HUDEP-2 (cell line): ENCODE data around the gene IQGAP3.
"Not testable (repeated sequence)": the region's sequence is repeated elsewhere in the genome, so short reads cannot be mapped to it uniquely, and the experiment has no call there.

Source experiments
- DNase-seq, 76 experiments: peaks; one replicate each; lab custom pipeline; 2025; ENCODE audit not compliant: unreplicated experiment in 76 of 76; lab: John Stamatoyannopoulos, UW

IQGAP3 gene

DNA sequence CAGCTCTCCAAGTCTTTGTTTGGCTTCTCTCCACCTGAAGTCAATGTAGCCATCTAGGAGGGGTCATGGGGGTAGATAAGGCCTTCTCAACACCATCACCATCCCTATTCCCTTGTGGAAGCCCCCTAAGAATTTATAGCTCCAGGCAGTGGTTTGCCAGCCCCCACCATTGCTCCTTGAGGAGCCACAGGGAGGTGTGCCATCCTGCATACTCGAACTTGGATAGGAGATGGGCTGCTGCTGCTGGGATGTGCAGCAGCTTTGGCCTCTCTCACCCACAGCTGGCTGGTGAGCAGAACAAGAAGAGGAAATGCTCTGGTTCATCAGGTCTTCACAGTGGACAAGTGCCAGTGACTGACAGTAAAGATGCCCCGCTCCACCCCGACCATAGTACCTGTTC is 24.1 kb upstream of the IQGAP3 start:
- DNase-seq, result no peak

DNA sequence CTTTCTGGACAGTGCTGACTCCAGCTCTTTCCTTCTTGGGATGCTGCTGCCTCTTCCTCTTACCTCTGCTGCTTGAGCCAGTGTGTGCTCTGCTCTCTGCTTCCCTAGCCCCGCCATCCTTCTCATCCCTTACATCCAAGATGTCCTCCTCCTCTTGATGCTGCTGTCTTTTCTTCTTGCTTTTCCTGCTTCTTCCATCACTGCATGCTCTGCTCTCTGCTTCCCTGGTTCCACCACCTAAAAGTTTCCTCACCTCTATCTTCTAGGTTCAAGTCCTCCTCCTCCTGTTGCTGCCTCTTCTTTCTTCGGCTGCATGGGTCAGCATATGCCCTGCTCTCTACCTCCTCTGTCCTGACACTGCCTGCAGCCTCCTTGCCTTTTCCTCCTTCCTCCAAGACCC is 22.7 kb upstream of the IQGAP3 start:
- DNase-seq, result no peak

- no peak for DNase-seq
Observed at GRCh38 chr1:156594190-156594589, 21.8 kb upstream of the IQGAP3 start.

DNA sequence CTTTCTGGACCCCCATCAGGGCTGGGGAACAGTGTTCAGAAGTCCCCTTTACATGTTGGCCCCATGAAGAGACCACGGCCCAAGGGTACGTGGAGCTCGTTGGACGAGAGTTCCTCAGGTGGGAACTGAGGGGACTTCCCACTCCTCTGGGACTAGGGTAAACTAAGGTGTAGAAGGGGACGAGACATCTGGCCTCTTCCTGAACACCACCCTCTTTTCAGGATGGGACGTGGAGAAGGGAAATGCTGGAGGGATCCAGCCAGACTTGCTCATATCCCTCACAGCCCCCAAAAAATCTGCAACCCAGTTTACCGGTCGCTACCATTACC is 21.3 kb upstream of the IQGAP3 start:
- no peak for DNase-seq

- DNase-seq, result no peak
Observed at GRCh38 chr1:156592910-156593660, 20.7 kb upstream of the IQGAP3 start.

DNA sequence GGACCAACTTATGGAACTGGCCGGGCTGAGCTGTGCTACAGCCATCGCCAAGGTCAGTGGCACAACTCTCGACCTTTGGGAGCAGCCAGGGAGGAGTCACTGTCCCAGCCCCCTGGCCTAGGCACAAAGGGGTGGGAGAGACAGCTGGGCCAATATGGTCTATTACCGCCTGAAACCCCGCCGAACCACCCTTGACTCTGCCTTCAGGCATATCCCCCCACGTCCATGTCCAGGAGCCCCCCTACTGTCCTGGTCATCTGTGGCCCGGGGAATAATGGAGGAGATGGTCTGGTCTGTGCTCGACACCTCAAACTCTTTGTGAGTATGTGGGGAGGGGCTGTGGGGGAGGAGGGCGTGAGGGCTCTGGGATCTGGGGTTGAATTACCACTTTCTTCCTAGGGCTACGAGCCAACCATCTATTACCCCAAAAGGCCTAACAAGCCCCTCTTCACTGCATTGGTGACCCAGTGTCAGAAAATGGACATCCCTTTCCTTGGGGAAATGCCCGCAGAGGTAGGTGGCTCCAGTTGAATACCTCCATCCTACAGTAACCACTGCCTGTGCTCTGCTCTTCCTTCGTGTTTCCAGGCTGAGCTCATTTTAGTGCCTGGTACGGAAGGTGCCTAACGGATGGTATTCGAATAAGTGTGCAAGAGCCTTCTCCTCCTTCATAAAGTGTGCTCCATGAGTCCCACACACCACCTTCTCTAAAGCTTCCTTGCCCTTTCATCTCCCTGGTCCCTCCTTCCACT is 20.0 kb upstream of the IQGAP3 start:
- DNase-seq, result peak in 3 of 76 experiments; percentile 37 to 45 (median 43)

GRCh38 chr1:156591432-156592157 is 19.2 kb upstream of the IQGAP3 start, which contains the start of gene NAXE:
NAXE (plus strand) TSS chr1:156591776; CDS start chr1:156591805, 29 bp downstream.
- DNase-seq, result peak in 56 of 76 experiments; percentile 6 to 73 (median 47)

- DNase-seq, result peak in 2 of 76 experiments; percentile 9 to 20
Observed at GRCh38 chr1:156591181-156591431, 18.7 kb upstream of the IQGAP3 start.

DNA sequence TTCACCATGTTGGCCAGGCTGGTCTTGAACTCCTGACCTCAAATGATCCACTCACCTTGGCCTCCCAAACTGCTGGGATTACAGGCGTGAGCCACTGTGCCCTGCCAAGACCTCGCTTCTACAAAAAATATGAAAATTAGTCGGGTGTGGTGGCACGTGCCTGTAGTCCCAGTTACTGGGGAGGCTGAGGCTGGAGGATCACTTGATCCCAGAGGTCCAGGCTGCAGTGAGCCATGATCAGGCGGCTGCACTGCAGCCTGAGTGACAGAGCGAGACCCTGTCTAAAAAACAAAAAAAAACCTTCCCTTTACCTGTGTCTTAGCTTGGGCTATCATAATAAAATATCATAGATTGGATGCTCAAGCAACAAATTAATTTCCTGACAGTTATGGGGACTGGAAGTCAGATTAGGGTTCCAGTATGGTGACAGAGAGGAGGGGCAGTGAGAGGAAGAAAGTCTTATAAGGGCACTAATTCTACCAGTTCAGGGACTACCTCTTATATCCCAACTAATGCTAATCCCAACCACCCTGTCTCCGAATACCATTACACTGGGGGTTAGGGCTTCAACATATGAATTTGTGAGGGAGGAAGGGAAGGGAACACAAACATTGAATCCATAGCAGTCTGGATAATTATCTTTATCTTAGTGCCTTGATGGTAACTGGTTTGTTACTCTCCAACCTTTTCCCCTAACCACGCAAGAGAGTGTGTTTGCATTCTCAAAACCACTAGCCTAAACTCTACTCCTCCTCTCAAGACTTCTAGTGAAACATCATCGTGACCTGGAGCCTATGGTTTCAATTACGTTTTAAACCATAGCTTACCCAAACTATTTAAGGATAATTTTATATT is 18.2 kb upstream of the IQGAP3 start:
- DNase-seq, result no peak

DNA sequence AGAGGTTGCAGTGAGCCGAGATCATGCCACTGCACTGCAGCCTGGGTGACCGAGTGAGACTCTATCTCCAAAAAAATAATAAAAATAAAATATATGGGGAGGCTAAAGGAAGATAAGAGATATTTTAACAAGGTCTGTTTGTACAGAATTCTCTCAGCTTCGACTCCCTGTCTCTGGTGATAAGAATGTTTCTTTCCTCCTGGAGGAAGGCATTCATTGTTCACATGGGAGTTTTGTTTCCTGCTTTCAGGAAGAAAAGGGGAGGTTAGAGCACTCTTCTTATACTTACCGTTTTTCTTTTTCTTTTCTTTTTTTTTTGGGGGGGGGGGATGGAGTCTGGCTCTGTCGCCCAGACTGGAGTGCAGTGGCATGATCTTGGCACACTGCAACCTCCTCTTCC is 17.2 kb upstream of the IQGAP3 start:
- DNase-seq, result no peak

DNA sequence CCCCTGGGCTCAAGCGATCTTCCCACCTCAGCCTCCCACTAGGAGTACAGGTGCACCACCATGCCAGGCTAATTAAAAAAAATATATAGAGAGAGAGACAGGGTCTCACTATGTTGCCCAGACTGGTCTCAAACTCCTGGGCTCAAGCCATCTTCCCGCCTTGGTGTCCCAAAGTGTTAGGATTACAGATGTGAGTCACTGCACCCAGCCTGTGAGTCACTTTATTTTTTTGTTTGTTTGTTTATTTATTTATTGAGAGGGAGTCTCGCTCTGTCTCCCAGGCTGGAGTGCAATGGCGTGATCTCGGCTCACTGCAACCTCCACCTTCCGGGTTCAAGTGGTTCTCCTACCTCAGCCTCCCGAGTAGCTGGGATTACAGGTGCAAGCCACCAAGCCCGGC is 15.6 kb upstream of the IQGAP3 start:
- DNase-seq, result not testable (repeated sequence)

DNA sequence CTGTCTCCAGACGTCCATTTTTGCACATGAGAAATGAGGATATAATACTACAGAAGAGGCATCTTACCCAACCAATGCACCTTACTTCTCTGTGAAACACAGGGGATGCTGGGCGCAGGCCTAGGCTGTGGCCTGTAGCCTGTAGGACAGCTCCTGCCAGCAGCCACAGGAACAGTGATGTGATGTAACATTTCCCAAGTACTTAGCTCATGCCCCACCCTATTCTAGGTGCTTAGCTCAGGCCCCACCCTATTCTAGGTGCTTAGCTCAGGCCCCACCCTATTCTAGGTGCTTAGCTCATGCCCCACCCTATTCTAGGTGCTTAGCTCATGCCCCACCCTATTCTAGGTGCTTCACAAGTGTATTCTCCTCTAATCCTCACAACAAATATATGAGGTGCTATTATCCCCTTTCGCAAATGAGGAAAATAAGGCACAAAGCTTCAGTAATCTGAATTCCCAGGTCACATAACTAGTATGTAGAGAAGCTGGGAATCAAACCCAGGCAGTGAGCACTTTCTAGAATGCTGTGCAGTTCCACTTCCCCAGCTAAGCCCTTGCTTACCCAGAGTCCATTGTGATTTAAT is 14.6 kb upstream of the IQGAP3 start:
- DNase-seq, result no peak

DNA sequence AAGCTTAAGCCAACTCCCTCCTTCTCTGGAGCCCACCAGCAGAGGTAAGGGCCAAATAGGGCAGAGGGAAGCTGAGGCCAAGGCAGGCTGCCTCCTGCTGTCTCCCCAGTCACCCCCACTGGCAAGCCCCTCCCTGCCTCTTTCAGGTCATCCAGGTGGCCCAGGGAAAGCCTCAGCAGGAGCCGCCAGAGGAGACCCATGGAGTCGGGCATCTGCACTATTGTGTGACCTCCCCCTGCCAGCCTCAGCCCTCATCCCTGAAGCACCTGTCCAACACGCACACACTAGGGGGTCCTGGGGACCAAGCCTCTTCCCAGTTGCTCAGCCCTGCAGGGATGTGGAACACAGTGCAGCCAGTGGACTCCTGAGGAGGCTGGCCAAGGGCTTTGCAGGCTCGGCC is 14.0 kb upstream of the IQGAP3 start:
- DNase-seq, result no peak

- DNase-seq, result no peak
Observed at GRCh38 chr1:156584813-156585212, 12.4 kb upstream of the IQGAP3 start.

GRCh38 chr1:156583821-156584622 is 11.7 kb upstream of the IQGAP3 start:
- peak in 60 of 76 experiments; percentile 2 to 75 (median 42) for DNase-seq

GRCh38 chr1:156582388-156583017 is 10.1 kb upstream of the IQGAP3 start:
- DNase-seq, result no peak

DNA sequence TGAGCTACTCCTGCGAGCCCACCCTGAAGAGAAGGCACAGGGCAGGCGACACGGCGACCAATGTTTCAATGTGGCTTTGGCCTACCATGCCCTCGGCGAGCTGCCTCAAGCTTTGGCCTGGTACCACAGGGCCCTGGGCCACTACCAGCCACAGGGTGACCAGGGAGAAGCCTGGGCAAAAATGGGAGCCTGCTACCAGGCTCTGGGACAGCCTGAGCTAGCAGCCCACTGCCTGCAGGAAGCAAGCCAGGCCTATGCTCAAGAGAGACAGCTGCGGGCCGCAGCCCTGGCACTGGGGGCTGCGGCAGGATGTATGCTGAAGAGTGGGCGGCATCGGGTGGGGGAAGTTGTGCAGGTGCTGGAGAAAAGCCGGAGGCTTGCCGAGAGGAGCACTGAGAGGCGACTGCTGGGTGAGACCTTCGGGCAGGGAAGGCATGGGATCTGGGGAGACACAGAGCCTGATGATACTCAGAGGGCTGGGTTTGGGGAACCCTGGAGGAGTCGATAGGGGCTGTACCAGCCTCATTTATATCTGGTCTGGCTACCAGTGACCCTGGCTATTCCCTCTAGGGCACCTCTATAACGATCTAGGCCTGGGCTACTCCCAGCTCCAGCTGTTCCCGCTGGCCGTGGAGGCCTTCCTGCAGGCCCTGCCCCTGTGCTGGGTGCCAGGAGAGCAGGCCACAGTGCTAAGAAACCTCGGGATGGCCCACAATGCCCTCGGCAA is 9.5 kb upstream of the IQGAP3 start:
- no peak for DNase-seq

DNA sequence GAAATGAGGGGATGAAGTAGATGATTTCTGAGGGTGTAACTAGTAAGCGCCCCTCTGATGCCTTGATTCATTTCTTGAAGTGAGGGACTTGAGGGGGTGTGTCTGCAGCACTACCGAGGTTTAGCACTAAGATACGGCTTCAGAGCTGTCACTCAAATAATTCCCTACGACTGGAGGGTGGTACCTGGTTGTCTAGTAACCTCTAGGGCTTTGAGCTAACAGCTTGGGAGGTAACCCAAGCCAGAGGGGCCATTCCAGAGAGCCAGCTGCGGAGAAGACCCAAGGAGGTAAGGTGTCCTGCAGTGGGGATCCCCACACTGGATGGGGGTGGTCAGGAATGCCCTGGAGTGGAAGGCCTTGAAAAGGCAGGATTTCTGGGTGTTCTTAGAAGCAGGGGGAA is 7.1 kb upstream of the IQGAP3 start, which contains the start of gene TTC24:
TSS of gene TTC24 (plus strand) at position 252 of the 400 bp plus-strand sequence. CDS start 1,642 bp downstream, outside the sequence.
- DNase-seq, result no peak
